Measurements from ENCODE around the gene SOX4.

SOX4 gene

DNA sequence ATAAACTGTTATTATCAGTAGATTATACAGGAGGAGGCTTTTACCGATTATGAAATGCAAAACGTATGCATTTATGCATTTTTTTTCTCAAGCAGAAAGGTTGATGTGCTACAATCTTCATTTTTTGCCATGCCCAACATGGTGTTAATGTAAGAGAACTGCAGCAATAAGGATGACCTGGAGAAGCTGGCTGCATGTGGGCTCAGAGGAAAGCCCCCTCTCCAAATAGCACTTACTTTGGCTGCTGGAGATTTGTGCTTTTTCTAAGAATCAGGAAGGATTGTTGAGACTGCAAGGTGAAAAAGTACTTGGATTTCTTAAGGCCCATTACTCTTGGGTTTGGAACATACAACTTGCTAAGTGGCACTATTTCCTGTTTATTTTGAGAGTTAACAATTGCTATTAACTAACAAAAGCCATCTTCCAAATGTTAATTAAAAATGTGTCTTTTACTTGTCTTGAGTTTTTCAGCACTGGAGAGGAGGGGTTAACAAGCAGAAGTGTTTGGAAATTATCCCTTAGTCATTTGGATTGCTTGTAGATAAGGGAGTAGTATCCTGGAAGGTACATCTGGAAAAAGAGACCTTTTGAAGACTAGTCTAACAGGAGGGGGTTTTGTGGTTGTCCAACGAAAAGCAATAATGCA lies 5.6 kb downstream of the SOX4 start:
- Histone ChIP-seq H3K9me3 (ENCODE audit: control insufficient read depth in 5 of 5, low read length in 5 of 5) (peaks cover 0 to 3% (median 0%) of the 10 kb centered on the region in 5 donors), H3K27me3 (ENCODE audit: control insufficient read depth in 5 of 5, insufficient read depth in 4 of 5, low read length in 5 of 5) (no peaks in the 10 kb centered on the region), H3K4me1 (ENCODE audit: control insufficient read depth in 5 of 5, insufficient read depth in 5 of 5, low read length in 5 of 5) (peaks cover 2 to 33% (median 29%) of the 10 kb centered on the region in 5 donors), H3K9ac (ENCODE audit: low read length in 5 of 5) (no peak overlapping the region), H3K36me3 (ENCODE audit: control insufficient read depth in 5 of 5, insufficient read depth in 5 of 5, low read length in 5 of 5) (peaks cover 0 to 3% (median 0%) of the 10 kb centered on the region in 5 donors), H3K4me3 (ENCODE audit: low read depth in 1 of 5, low read length in 5 of 5) (peak overlapping the region in 1 of 5 donors; percentile 94), H3K27ac (ENCODE audit: low read depth, low read length) (no peak overlapping the region)

GRCh38 chr6:21601339-21601923 lies 7.9 kb downstream of the SOX4 start:
- Histone ChIP-seq H3K4me3 (ENCODE audit: low read depth in 1 of 5, low read length in 5 of 5) (no peak overlapping the region), H3K27me3 (ENCODE audit: control insufficient read depth in 5 of 5, insufficient read depth in 4 of 5, low read length in 5 of 5) (no peaks in the 10 kb centered on the region)

DNA sequence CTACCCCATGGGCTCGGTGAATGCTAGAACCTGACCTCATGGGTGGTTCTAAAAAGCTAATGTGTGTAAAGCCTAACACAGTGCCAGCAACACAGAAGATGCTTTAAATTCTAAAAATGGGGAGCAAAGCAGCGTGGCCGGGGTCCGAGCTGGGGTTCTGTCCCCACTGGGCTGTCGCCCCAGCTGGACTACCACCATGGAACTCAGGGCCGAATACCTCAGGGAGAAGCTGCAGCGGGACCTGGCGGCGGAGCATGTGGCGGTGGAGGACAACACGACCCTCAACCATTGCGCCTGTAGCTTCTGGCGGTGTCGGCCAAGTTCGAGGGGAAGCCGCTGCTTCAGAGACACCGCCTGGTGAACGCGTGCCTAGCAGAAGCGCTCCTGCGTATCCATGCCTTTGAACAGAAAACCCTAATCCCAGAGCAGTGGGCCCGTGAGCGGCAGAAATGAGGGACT lies 8.4 kb downstream of the SOX4 start:
- Histone ChIP-seq H3K36me3 (ENCODE audit: control insufficient read depth in 5 of 5, insufficient read depth in 5 of 5, low read length in 5 of 5) (peaks cover 0 to 3% (median 0%) of the 10 kb centered on the region in 5 donors), H3K9me3 (ENCODE audit: control insufficient read depth in 5 of 5, low read length in 5 of 5) (peaks cover 0 to 3% (median 0%) of the 10 kb centered on the region in 5 donors), H3K27ac (ENCODE audit: low read depth, low read length) (no peak overlapping the region), H3K27me3 (ENCODE audit: control insufficient read depth in 5 of 5, insufficient read depth in 4 of 5, low read length in 5 of 5) (no peaks in the 10 kb centered on the region), H3K4me1 (ENCODE audit: control insufficient read depth in 5 of 5, insufficient read depth in 5 of 5, low read length in 5 of 5) (peaks cover 2 to 29% (median 18%) of the 10 kb centered on the region in 5 donors), H3K4me3 (ENCODE audit: low read depth in 1 of 5, low read length in 5 of 5) (no peak overlapping the region), H3K9ac (ENCODE audit: low read length in 5 of 5) (no peak overlapping the region)

More at GRCh38 chr6:21601339-21601923, 7.9 kb downstream of the SOX4 start:
- Histone ChIP-seq H3K36me3 (ENCODE audit: control insufficient read depth in 5 of 5, insufficient read depth in 5 of 5, low read length in 5 of 5) (peaks cover 0 to 3% (median 0%) of the 10 kb centered on the region in 5 donors), H3K9me3 (ENCODE audit: control insufficient read depth in 5 of 5, low read length in 5 of 5) (peaks cover 0 to 3% (median 0%) of the 10 kb centered on the region in 5 donors), H3K9ac (ENCODE audit: low read length in 5 of 5) (no peak overlapping the region), H3K4me1 (ENCODE audit: control insufficient read depth in 5 of 5, insufficient read depth in 5 of 5, low read length in 5 of 5) (peaks cover 2 to 29% (median 18%) of the 10 kb centered on the region in 5 donors), H3K27ac (ENCODE audit: low read depth, low read length) (no peak overlapping the region)

DNA sequence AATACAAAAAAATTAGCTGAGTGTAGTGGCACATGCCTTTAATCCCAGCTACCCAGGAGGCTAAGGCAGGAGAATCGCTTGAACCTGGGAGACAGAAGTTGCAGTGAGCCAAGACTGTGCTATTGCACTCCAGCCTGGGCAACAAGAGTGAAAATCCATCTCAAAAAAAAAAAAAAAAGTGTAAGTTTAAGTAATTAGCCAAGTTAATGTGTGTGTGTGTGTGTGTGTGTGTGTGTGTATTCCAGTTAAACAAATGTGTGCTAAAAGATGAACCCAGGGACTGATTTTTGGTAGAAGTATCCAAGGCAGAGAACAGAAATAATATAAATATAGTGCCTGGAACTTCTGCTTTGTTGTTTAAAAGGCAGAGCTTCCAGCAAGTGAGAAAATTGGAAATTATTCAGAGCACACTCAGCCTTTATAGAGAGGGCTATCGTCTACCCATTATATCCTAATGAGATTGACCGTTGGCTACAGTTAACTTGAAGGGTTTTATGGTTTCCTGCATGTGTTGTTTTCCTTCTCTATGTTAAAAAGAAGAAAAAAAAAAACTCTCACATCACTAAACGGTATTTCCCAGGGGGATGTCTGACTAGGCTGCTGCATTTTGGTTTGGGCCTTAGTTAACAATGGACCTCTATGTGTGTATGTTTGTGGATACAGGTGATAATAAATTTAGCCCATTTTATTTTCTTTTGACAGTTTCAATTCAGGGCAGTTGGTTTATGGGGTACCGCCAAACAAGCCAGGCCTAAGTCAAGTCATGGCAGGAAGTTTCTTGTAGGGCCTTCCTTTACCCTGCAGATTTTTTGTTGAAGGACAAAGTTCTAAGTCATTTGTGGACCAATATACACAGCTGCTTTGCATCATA lies 9.8 kb downstream of the SOX4 start:
- H3K36me3 ChIP-seq (ENCODE audit: control insufficient read depth in 5 of 5, insufficient read depth in 5 of 5, low read length in 5 of 5) = peaks cover 0 to 3% (median 0%) of the 10 kb centered on the region in 5 donors
- no peak overlapping the region for H3K4me3 ChIP-seq (ENCODE audit: low read depth in 1 of 5, low read length in 5 of 5)
- H3K9me3 ChIP-seq (ENCODE audit: control insufficient read depth in 5 of 5, low read length in 5 of 5) = peaks cover 0 to 3% (median 0%) of the 10 kb centered on the region in 5 donors
- H3K27ac ChIP-seq (ENCODE audit: low read depth, low read length) = no peak overlapping the region
- no peaks in the 10 kb centered on the region for H3K27me3 ChIP-seq (ENCODE audit: control insufficient read depth in 5 of 5, insufficient read depth in 4 of 5, low read length in 5 of 5)
- H3K4me1 ChIP-seq (ENCODE audit: control insufficient read depth in 5 of 5, insufficient read depth in 5 of 5, low read length in 5 of 5) = peaks cover 2 to 22% (median 10%) of the 10 kb centered on the region in 5 donors
- no peak overlapping the region for H3K9ac ChIP-seq (ENCODE audit: low read length in 5 of 5)

GRCh38 chr6:21604081-21604480 lies 10.5 kb downstream of the SOX4 start:
- H3K9me3 ChIP-seq (ENCODE audit: control insufficient read depth in 5 of 5, low read length in 5 of 5) = peaks cover 0 to 3% (median 0%) of the 10 kb centered on the region in 5 donors
- no peaks in the 10 kb centered on the region for H3K36me3 ChIP-seq (ENCODE audit: control insufficient read depth in 5 of 5, insufficient read depth in 5 of 5, low read length in 5 of 5)
- H3K9ac ChIP-seq (ENCODE audit: low read length in 5 of 5) = no peak overlapping the region
- H3K4me3 ChIP-seq (ENCODE audit: low read depth in 1 of 5, low read length in 5 of 5) = no peak overlapping the region
- no peak overlapping the region for H3K27ac ChIP-seq (ENCODE audit: low read depth, low read length)
- H3K27me3 ChIP-seq (ENCODE audit: control insufficient read depth in 5 of 5, insufficient read depth in 4 of 5, low read length in 5 of 5) = no peaks in the 10 kb centered on the region
- H3K4me1 ChIP-seq (ENCODE audit: control insufficient read depth in 5 of 5, insufficient read depth in 5 of 5, low read length in 5 of 5) = peaks cover 0 to 17% (median 2%) of the 10 kb centered on the region in 5 donors

- Histone ChIP-seq H3K9ac (ENCODE audit: low read length in 5 of 5) (no peak overlapping the region), H3K27me3 (ENCODE audit: control insufficient read depth in 5 of 5, insufficient read depth in 4 of 5, low read length in 5 of 5) (no peaks in the 10 kb centered on the region), H3K36me3 (ENCODE audit: control insufficient read depth in 5 of 5, insufficient read depth in 5 of 5, low read length in 5 of 5) (no peaks in the 10 kb centered on the region), H3K4me3 (ENCODE audit: low read depth in 1 of 5, low read length in 5 of 5) (no peak overlapping the region), H3K9me3 (ENCODE audit: control insufficient read depth in 5 of 5, low read length in 5 of 5) (peaks cover 0 to 3% (median 0%) of the 10 kb centered on the region in 5 donors), H3K4me1 (ENCODE audit: control insufficient read depth in 5 of 5, insufficient read depth in 5 of 5, low read length in 5 of 5) (peaks cover 0 to 8% (median 0%) of the 10 kb centered on the region in 5 donors), H3K27ac (ENCODE audit: low read depth, low read length) (no peak overlapping the region)
These were observed 11.6 kb downstream of the SOX4 start for GRCh38 chr6:21605166-21605565.

DNA sequence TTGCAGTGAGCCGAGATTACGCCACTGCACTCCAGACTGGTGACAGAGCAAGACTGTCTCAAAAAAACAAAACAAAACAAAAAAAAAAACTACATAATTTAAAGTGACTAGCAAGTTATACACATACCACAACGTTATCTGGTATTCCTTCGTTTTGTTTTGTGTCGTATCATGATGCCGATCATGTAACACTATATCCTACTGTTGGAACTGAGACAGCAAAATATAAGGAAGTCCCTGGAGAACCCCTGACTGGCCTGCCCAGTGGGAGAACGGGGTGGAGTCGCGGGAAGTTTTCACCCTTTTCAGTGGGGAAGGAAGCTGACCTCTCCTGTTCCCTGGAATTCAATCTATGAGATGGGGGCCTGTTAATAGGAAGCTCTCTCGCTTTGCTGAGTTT lies 15.1 kb downstream of the SOX4 start:
- Histone ChIP-seq H3K36me3 (ENCODE audit: control insufficient read depth in 5 of 5, insufficient read depth in 5 of 5, low read length in 5 of 5) (no peaks in the 10 kb centered on the region), H3K9ac (ENCODE audit: low read length in 5 of 5) (no peak overlapping the region), H3K4me1 (ENCODE audit: control insufficient read depth in 5 of 5, insufficient read depth in 5 of 5, low read length in 5 of 5) (peaks cover 0 to 3% (median 0%) of the 10 kb centered on the region in 5 donors), H3K27me3 (ENCODE audit: control insufficient read depth in 5 of 5, insufficient read depth in 4 of 5, low read length in 5 of 5) (no peaks in the 10 kb centered on the region), H3K27ac (ENCODE audit: low read depth, low read length) (no peak overlapping the region), H3K9me3 (ENCODE audit: control insufficient read depth in 5 of 5, low read length in 5 of 5) (no peaks in the 10 kb centered on the region), H3K4me3 (ENCODE audit: low read depth in 1 of 5, low read length in 5 of 5) (no peak overlapping the region)

GRCh38 chr6:21609881-21610329 lies 16.4 kb downstream of the SOX4 start:
- Histone ChIP-seq H3K36me3 (ENCODE audit: control insufficient read depth in 5 of 5, insufficient read depth in 5 of 5, low read length in 5 of 5) (no peaks in the 10 kb centered on the region), H3K4me1 (ENCODE audit: control insufficient read depth in 5 of 5, insufficient read depth in 5 of 5, low read length in 5 of 5) (peaks cover 0 to 3% (median 0%) of the 10 kb centered on the region in 5 donors), H3K4me3 (ENCODE audit: low read depth in 1 of 5, low read length in 5 of 5) (no peak overlapping the region), H3K27ac (ENCODE audit: low read depth, low read length) (no peak overlapping the region), H3K27me3 (ENCODE audit: control insufficient read depth in 5 of 5, insufficient read depth in 4 of 5, low read length in 5 of 5) (no peaks in the 10 kb centered on the region), H3K9ac (ENCODE audit: low read length in 5 of 5) (no peak overlapping the region), H3K9me3 (ENCODE audit: control insufficient read depth in 5 of 5, low read length in 5 of 5) (no peaks in the 10 kb centered on the region)

DNA sequence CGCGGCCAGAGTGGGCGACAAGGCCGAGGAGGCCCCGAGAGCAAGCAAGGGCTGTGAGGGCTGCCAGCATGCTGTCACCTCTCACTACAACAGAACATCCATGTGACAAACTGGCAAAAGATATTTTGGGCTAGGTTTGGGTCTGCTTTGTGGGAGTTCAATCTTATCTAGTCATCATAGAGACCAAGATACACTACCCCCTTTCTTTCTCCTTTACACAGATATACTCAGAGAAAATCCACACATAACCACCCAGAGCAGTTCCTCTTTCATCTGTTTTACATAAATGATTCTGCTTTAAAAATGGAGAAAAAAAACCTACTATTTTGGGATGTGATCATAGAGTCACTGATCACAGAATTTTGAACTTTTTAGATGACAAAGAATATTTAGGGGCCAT lies 16.8 kb downstream of the SOX4 start:
- no peaks in the 10 kb centered on the region for H3K27me3 ChIP-seq (ENCODE audit: control insufficient read depth in 5 of 5, insufficient read depth in 4 of 5, low read length in 5 of 5)
- no peak overlapping the region for H3K9ac ChIP-seq (ENCODE audit: low read length in 5 of 5)
- H3K9me3 ChIP-seq (ENCODE audit: control insufficient read depth in 5 of 5, low read length in 5 of 5) = no peaks in the 10 kb centered on the region
- H3K36me3 ChIP-seq (ENCODE audit: control insufficient read depth in 5 of 5, insufficient read depth in 5 of 5, low read length in 5 of 5) = no peaks in the 10 kb centered on the region
- H3K4me3 ChIP-seq (ENCODE audit: low read depth in 1 of 5, low read length in 5 of 5) = no peak overlapping the region
- H3K27ac ChIP-seq (ENCODE audit: low read depth, low read length) = no peak overlapping the region
- H3K4me1 ChIP-seq (ENCODE audit: control insufficient read depth in 5 of 5, insufficient read depth in 5 of 5, low read length in 5 of 5) = peaks cover 0 to 7% (median 0%) of the 10 kb centered on the region in 5 donors

Measured in subcutaneous abdominal adipose tissue (tissue), 5 donors.